GM19240 (cell line): ENCODE measurements around the gene PLXNA2.

ENCODE experiments used
- DNase-seq: peaks from one replicate; pipeline ENCODE4 v3.0.0; 2011; ENCODE audit warnings: low spot score; ENCODE audit not compliant: insufficient read length

PLXNA2 gene

DNA sequence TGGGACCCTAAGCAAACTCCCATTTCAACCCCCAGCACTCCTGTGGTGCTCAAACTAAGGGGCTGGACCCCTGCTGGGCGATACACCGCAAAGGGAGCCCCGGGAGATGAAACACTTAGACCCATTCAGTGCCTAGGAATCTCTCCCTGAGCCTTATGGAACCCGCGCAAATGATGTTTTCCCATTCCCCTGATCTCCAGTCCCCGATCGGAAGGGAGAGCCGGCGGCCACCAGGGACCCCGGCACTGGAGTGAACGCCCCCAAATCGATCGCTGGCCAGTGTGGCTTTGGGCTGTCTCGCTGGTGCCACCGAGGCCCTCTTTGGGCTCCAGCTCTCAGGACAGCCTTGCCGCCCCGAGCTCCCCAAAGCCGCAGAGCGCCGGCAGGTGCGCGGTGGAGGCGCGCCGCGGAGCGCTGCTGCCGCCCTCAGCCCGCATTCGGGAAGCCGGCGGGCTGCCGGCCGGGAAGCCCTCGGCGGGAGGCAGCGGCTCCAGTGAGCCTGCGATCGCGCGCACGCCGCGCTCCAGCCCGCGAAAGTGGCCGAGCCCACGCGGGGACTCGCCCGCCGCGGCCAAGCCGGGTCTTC lies 1.1 kb downstream of the PLXNA2 start:
- no peak for DNase-seq

GRCh38 chr1:208242146-208242545 lies 2.0 kb downstream of the PLXNA2 start:
- no peak for DNase-seq

DNA sequence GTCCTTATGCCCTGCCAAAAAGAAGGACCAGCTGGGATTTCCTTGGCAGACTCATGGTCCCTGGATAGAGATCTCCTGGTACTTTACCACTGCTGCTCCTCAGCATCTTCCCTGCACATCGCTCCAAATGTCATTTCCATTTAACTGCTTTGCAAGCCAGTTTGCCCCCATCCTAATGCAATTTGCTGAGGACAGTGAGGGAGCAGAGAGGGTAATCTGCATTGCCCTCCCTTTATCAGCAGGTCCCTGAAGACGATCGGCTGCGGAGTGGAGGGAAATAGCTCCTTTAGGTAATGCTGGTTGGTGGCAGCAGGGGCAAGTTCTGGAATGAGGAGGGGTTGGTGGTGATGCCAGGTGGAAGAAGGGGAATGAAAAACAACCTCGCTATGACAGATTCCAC lies 2.7 kb downstream of the PLXNA2 start:
- DNase-seq: no peak

DNA sequence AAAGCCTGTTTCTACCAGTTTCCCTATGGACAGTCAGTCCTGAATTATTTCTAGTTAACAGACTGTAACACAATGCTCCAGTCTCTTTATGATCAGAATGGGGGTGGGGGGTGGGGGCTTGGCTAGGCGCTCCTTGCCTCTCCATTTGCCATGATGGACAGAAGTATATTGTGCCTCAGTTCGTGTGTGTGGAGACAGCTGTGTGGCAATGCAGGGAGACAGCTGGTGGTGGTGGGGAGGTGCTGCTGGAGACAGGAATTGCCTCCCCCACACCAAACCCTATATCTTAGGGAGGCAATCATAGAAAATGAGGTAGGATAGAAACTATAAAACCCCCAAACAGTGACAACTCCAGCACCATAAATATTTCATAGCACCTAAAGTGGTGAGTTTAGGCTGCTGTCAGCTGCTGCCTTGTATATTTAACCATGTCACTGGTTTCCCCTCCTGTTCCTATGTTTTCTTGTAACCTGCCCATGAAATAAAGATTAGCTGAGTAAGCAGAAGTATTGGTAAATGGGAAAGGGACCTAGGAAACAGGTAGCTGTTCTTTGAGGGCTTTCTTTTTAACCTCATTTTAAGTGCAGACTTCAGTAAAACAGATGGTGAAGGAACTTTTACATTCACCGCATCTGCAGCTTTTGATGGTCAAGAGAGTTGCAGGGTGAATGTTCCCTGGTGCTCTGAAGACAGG lies 3.4 kb downstream of the PLXNA2 start:
- DNase-seq: no peak

GRCh38 chr1:208239473-208240381 lies 4.5 kb downstream of the PLXNA2 start:
- no peak for DNase-seq

GRCh38 chr1:208238710-208239472 lies 5.3 kb downstream of the PLXNA2 start:
- DNase-seq: no peak

DNA sequence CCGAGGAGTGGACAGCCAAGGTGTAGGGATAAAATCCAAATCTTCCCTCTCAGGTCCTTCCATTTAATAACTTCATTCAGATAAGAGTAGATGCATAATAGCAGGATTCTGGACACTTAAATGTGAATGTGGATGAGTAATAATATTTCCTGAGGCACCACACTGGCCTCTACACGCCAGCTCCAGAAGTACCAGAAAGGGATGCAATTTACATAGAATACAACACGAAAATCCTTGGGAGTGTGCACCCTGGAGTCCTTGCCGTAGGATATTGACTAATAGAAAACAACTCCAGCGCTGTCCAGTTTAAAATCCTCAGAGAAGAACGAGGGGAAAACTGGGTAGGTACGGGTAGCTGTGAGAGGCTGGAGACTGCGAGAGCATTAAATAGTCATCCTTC lies 6.9 kb downstream of the PLXNA2 start:
- DNase-seq: no peak

DNA sequence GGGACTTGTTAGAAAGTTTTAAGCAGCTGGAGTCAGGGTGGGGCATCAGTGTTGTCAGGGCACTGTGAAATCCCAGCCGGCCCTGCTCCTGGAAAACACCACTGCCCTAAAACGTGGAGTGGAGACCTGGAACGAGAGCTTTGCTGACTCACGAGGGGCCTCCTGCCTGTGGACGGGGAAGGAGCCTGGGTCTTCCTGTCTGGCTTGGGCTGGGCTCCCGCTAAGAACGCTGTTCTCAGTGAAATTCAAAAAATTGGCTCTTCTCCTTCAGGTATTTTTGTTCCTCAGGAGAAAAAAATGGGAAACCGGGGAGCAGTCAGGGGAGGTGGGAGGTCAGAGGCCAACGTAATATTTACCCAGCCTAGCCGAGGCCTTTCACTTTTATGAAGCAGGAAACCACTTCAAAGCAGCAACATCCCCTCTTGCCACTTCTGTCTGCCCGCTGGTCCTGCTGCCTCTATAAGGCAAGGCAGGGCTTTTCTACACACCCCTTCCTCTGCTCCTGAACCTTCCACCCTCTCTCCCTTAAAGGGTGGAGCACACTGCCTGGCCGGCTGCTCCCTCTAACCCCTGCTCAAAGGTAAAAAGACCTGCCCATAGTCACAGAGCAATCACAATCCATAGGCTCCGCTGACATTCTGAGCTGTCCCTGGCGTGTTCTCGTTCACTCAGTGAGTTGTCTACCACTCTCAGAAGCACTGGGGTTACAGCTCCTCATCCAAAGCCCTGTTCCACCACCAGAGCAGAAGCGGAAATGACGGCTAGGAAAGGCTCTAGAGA lies 8.0 kb downstream of the PLXNA2 start:
- no peak for DNase-seq

DNA sequence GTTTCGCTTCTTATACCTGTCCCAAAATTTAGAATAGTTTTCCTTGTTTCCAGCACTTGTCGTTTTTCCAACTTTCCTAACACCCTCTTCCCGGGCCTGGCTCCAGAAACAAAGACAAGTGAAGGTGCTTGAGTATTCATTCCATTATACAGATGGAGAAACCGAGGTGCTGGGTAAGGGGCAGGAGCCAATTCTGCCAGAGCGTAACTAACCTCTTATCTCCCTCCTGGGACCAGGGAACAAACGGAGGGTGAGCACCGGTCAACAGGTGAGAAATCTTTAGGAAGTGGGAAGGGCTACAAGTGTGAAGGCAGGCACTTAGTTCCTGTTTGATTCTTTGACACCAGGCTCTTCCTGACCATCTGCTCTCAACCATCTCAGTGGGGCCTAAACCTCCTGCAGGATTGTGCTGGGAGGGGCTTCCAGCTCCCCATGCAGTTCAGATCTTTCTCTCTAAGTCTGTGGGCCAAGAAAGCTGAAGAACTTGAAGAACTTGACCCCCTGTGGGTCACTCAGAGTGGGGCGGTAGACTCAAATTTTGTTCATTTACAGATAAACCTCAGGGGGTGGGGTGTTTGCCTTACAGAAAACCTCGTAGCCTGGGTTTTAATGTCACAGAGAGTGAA lies 8.7 kb downstream of the PLXNA2 start:
- no peak for DNase-seq

DNA sequence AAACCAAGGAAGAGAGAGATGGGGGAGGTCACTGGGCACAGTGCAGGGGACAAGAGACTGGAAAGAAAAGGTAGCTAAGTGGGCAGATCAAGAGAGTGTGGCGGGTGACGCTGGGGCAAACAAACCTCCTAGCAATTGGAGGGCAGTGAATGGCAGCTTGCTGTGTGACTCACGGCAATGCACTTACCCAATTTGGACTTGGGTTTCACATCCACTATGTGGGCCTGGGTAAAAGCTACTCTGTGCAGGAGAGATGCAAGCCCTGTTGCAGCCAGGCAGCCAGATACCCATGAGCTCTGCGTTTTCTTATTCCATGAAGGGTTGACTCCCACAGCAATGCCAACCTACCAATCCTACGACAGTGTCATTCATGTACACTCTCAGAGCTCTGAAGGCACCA lies 9.5 kb downstream of the PLXNA2 start:
- no peak for DNase-seq

GRCh38 chr1:208233978-208234377 lies 10.2 kb downstream of the PLXNA2 start:
- no peak for DNase-seq

- no peak for DNase-seq
Measured at GRCh38 chr1:208233546-208233945, 10.6 kb downstream of the PLXNA2 start.

- no peak for DNase-seq
Measured at GRCh38 chr1:208232662-208233038, 11.5 kb downstream of the PLXNA2 start.

DNA sequence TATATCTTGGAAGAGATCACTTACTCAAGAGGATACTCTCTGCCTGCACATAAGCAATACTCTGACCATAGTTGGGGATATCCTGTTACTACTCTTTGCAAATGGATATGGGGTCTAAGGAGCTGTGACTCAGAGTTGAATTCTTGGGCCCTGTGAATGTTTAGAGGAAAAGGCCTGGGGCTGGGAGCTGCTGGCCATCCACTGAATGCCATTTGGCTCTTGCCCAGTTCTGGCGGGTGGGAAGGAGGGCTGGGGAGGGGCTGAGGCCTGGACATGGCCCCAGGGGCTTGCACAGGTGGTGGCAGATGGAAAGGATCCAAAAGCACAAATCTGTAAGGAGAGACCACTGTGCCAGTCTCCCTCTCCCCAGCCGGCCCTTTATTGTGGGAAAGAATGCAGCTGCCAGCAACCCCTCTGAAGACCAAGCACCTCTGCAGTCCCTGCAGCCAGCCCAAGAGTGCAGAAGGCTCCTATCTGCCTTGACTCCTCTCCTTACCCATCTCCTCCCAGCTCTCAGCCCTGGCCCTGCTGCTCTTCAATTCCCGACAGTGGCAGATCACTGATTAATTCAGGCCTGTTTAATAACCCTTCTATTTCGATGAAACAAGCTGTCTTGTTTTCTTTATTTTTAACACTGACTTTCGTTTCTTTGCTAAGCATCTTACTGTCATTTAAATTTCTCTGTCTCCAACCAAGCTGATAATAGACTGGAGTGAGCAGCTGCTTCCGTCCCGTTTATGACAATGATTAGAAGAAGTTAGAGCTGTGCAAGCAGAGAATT lies 12.1 kb downstream of the PLXNA2 start:
- no peak for DNase-seq

- DNase-seq: no peak
Measured at GRCh38 chr1:208230668-208231529, 13.3 kb downstream of the PLXNA2 start.

GRCh38 chr1:208228550-208228949 lies 15.6 kb downstream of the PLXNA2 start:
- DNase-seq: no peak

GRCh38 chr1:208228026-208228425 lies 16.2 kb downstream of the PLXNA2 start:
- no peak for DNase-seq

GRCh38 chr1:208227366-208227765 lies 16.8 kb downstream of the PLXNA2 start:
- no peak for DNase-seq
